K562 (cell line): ENCODE measurements around the gene DHX8. TPM values are rescaled to one million over a fixed set of nuclear protein-coding genes. Genes with fewer than 3 reads are reported as not detected.

Source experiments
- ATAC-seq: fragments of 200-7000 bp; cut with Tn5 transposase; 3 replicates; pipeline ENCODE4 v1.9.1; 2020; ENCODE audit warnings: moderate library complexity
- BruUV-seq: library from RNA; stranded (reverse); fragments of 400-500 nt; replicated peaks from 2 replicates; lab custom pipeline; 2021; lab: Mats Ljungman, UMichigan
- CTCF ChIA-PET: fragments of 300-600 bp; formaldehyde crosslinking; extraction: SDS; loops from one replicate; lab custom pipeline; 2021; ENCODE audit warnings: low intra/inter-chr PET ratio; lab: Yijun Ruan, JAX
- POLR2A ChIA-PET: fragments of 300-600, 350-650 bp; sonication (Branson Sonifier 250); formaldehyde crosslinking; extraction: SDS; loops from one replicate; lab custom pipeline; 2021; ENCODE audit warnings: antibody characterized with exemption, inconsistent platforms; lab: Yijun Ruan, JAX
- DNase-seq, 4 experiments: peaks; one replicate each; pipeline versions ENCODE4 v3.0.0 to v3.0.0-alpha.2; 2011 to 2018; ENCODE audit warnings: low spot score in 3 of 4, mixed read lengths in 3 of 4; ENCODE audit errors: extremely low read depth in 1 of 4
- FAIRE-seq: peaks from 2 replicates; lab custom pipeline; 2011; peaks lifted over from hg19 to GRCh38; lab: Jason Lieb, UNC
- H2AFZ ChIP-seq: 2 replicates; pipeline ENCODE4 v1.6.0; 2011; ENCODE audit warnings: low read depth, low read length, control low read depth, inconsistent platforms
- H3K27ac ChIP-seq: fragments of 200-600 bp; 3 replicates; pipeline ENCODE4 v1.8.0; 2011; ENCODE audit warnings: low read depth, mild to moderate bottlenecking, control low read depth, inconsistent platforms, low read length, moderate library complexity, mixed read lengths; ENCODE audit errors: extremely low read depth
- H3K27me3 ChIP-seq, 2 experiments: fragments of 300-600 bp in 1 of 2; 2 replicates in 1 of 2; 3 replicates in 1 of 2; pipeline versions ENCODE4 v1.6.0 to v1.8.0; 2011; ENCODE audit warnings: inconsistent platforms in 2 of 2, low read length in 2 of 2, mild to moderate bottlenecking in 1 of 2, mixed read lengths in 1 of 2, moderate library complexity in 1 of 2; ENCODE audit not compliant: control insufficient read depth in 2 of 2, insufficient read depth in 2 of 2
- H3K36me3 ChIP-seq: fragments of 300-600 bp; 3 replicates; pipeline ENCODE4 v1.8.0; 2011; ENCODE audit warnings: mild to moderate bottlenecking, low read length, inconsistent platforms; ENCODE audit not compliant: control insufficient read depth, insufficient read depth
- H3K4me1 ChIP-seq, 2 experiments: fragments of 200-600 bp in 1 of 2; replicated peaks in 1 of 2; 2 replicates in 1 of 2; 3 replicates in 1 of 2; pipeline versions ENCODE4 v1.5.1 to v1.8.0; 2011; ENCODE audit warnings: inconsistent platforms in 2 of 2, low read length in 2 of 2, mild to moderate bottlenecking in 1 of 2, mixed read lengths in 1 of 2, moderate library complexity in 1 of 2; ENCODE audit not compliant: control insufficient read depth in 2 of 2, insufficient read depth in 2 of 2
- H3K4me2 ChIP-seq: 2 replicates; pipeline ENCODE4 v1.6.1; 2011; ENCODE audit warnings: low read length, control low read depth, inconsistent platforms, mixed read lengths; ENCODE audit not compliant: insufficient read depth
- H3K4me3 ChIP-seq: fragments of 200-600 bp; sonication (generic), shearing (Covaris generic); 2 replicates; pipeline ENCODE4 v1.5.1; 2016; ENCODE audit warnings: control low read depth, inconsistent platforms
- H3K79me2 ChIP-seq: fragments of 200-600 bp; 3 replicates; pipeline ENCODE4 v1.8.0; 2011; ENCODE audit warnings: low read length, inconsistent platforms; ENCODE audit not compliant: control insufficient read depth, insufficient read depth
- H3K9ac ChIP-seq, 2 experiments: 2 replicates each; pipeline versions ENCODE4 v1.6.0 to v1.6.1; 2011; ENCODE audit warnings: low read depth in 2 of 2, low read length in 2 of 2, control low read depth in 1 of 2, inconsistent platforms in 1 of 2, mild to moderate bottlenecking in 1 of 2, mixed read lengths in 1 of 2; ENCODE audit not compliant: insufficient read depth in 1 of 2
- H3K9me1 ChIP-seq: one replicate; pipeline ENCODE4 v1.6.0; 2011; ENCODE audit warnings: inconsistent platforms, mild to moderate bottlenecking, low read length, moderate library complexity; ENCODE audit not compliant: control insufficient read depth, insufficient read depth
- H3K9me3 ChIP-seq: replicated peaks from 2 replicates; pipeline ENCODE4 v1.5.1; 2011; ENCODE audit warnings: low read depth, low read length, inconsistent platforms; ENCODE audit not compliant: control insufficient read depth, insufficient read depth
- H4K20me1 ChIP-seq: replicated peaks from 2 replicates; pipeline ENCODE4 v1.6.1; 2011; ENCODE audit warnings: low read length, inconsistent platforms, mixed read lengths; ENCODE audit not compliant: control insufficient read depth, insufficient read depth
- ARHGAP35 ChIP-seq: fragments of 450-650 bp; IDR thresholded peaks from 2 replicates; pipeline ENCODE4 v1.6.1; 2018; ENCODE audit not compliant: partially characterized antibody
- RUNX1 ChIP-seq: sonication (generic); IDR thresholded peaks from 2 replicates; pipeline ENCODE4 v1.6.1; 2016; ENCODE audit warnings: antibody characterized with exemption, low read depth
- ZNF23 ChIP-seq: fragments of 250-450 bp; sonication (Bioruptor Pico); IDR thresholded peaks from 2 replicates; pipeline ENCODE4 v1.4.0; 2020; ENCODE audit warnings: mild to moderate bottlenecking
- ZNF24 ChIP-seq: fragments of 450-650 bp; IDR thresholded peaks from 2 replicates; pipeline ENCODE4 v1.6.1; 2016
- WGBS: fragments of 100-300 bp; shearing (Covaris generic); methylation state at CpG from one replicate; pipeline ENCODE4 v1.1.6; 2016; ENCODE audit warnings: low coverage, mixed read lengths; ENCODE audit not compliant: insufficient coverage; ENCODE audit errors: missing lambda C conversion rate; 5-methylcytosine and 5-hydroxymethylcytosine counted together
- in situ Hi-C: fragments of 300-500 bp; cut with MboI; formaldehyde crosslinking; loops from 4 replicates; pipeline ENCODE4 v1.15.0; 2018; ENCODE audit warnings: inconsistent platforms, mixed read lengths
- intact Hi-C: fragments of 100-400 bp; cut with micrococcal nuclease; formaldehyde crosslinking; loops from 2 replicates; pipeline ENCODE4 v1.14.2; 2022
- polyA plus RNA-seq, 8 experiments: library from polyadenylated mRNA; depleted of rRNA in 4 of 8; stranded (reverse) in 5 of 8; unstranded in 3 of 8; fragments of >200 nt; fragmentation: Nextera tagmentation in 2 of 8; fragmentation: Illumina TruSeq in 1 of 8; extraction: Ambion mirVana in 2 of 8; extraction: Trizol in 1 of 8; gene quantifications; 2 replicates each; pipeline versions ENCODE4 v1.2.1 to v1.2.3, GENCODE V29; 2011 to 2014; ENCODE audit warnings: inconsistent platforms in 1 of 8, missing spikeins in 1 of 8
- total RNA-seq, 7 experiments: library from RNA; depleted of rRNA in 6 of 7; stranded (reverse); fragments of >200 nt in 6 of 7; fragmentation: Illumina TruSeq in 2 of 7; extraction: Trizol in 2 of 7; gene quantifications; 2 replicates each; pipeline versions ENCODE4 v1.2.1 to v1.2.3, GENCODE V29; 2011 to 2021; ENCODE audit warnings: low replicate concordance in 1 of 7
- TF ChIP-seq, protein P1 (sequence below): fragments of 250-450 bp; sonication (Bioruptor Pico); IDR thresholded peaks from 2 replicates; pipeline ENCODE4 v1.6.1; 2021; ENCODE audit warnings: mild to moderate bottlenecking
- TF ChIP-seq, protein P2 (sequence below): sonication (generic); formaldehyde crosslinking; IDR thresholded peaks from 2 replicates; pipeline ENCODE4 v1.8.1; 2022; ENCODE audit warnings: missing genetic modification reagents

The DHX8 gene
- total and polyA plus RNA-seq, 9 of the 15 experiments (the other 6 are each of a cell fraction or from before 2014, with no cell fraction given), result 16.7 to 42.5 (median 25.6) TPM

DNA sequence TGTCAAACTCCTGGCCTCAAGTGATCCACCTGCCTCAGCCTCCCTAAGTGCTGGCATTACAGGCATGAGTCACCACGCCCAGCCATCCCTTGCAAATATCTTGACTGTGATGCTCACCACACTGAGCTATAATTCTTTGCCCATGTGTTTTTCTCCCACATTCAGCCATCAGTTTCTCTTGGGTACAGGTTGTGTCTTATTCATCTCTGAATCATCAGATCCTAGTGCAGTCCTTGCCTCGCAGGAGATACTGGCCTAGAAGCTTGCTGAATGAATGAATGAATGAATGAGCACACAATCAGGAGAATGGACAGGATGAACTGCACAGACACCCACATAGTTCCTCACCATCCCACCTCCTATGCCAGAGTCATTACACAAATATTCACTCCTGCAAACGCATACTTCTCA, 86.7 kb downstream of the DHX8 start:
- no peaks in the 10 kb centered on the region for H3K4me1 ChIP-seq
- in situ Hi-C loops, result no loop called here
- H3K4me2 ChIP-seq, result no peak overlapping the region
- no peaks in the 10 kb centered on the region for H3K27me3 ChIP-seq
- FAIRE-seq, result no peak
- no peak overlapping the region for H3K27ac ChIP-seq
- ChIA-PET POLR2A (interaction anchor here (0.9 kb wide), 1 partner anchor 24 kb away, joined by 3 read pairs; no protein-coding TSS in a partner anchor), CTCF (interaction anchor here (0.6 kb wide), 1 partner anchor 9 kb away, joined by 3 read pairs; no protein-coding TSS in a partner anchor)
- H3K36me3 ChIP-seq, result no peaks in the 10 kb centered on the region
- no peaks in the 10 kb centered on the region for H4K20me1 ChIP-seq
- H3K79me2 ChIP-seq, result no peaks in the 10 kb centered on the region
- no peaks in the 10 kb centered on the region for H3K9me3 ChIP-seq
- no peaks in the 10 kb centered on the region for H3K9me1 ChIP-seq
- TF ChIP-seq ARHGAP35 (no peak), ZNF23 (no peak), ZNF24 (peak; percentile 68), RUNX1 (no peak)
- TF ChIP-seq, protein P1, sequence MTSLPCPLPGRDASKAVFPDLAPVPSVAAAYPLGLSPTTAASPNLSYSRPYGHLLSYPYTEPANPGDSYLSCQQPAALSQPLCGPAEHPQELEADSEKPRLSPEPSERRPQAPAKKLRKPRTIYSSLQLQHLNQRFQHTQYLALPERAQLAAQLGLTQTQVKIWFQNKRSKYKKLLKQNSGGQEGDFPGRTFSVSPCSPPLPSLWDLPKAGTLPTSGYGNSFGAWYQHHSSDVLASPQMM (CRISPR knock-in tag), result no peak
- TF ChIP-seq, protein P2, sequence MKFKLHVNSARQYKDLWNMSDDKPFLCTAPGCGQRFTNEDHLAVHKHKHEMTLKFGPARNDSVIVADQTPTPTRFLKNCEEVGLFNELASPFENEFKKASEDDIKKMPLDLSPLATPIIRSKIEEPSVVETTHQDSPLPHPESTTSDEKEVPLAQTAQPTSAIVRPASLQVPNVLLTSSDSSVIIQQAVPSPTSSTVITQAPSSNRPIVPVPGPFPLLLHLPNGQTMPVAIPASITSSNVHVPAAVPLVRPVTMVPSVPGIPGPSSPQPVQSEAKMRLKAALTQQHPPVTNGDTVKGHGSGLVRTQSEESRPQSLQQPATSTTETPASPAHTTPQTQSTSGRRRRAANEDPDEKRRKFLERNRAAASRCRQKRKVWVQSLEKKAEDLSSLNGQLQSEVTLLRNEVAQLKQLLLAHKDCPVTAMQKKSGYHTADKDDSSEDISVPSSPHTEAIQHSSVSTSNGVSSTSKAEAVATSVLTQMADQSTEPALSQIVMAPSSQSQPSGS (CRISPR knock-in tag), result no peak
- no peak for DNase-seq
- H3K9ac ChIP-seq, result no peak overlapping the region
- H3K4me3 ChIP-seq, result no peak overlapping the region
- BruUV-seq, result no TSS peak
- no peak overlapping the region for H2AFZ ChIP-seq
- intact Hi-C loops, result no loop called here
- no peak for ATAC-seq
- 2% methylated on average over 3 of the region's 3 CpGs for WGBS
